GM11168 (cell line): ENCODE measurements around the gene RANGAP1.
"Not testable (repeated sequence)": the region's sequence is repeated elsewhere in the genome, so short reads cannot be mapped to it uniquely, and the experiment has no call there.

Experiments
- in situ Hi-C: fragments of 300-500 bp; cut with MboI; formaldehyde crosslinking; loops from one replicate; pipeline ENCODE4 v1.12.0; 2022; ENCODE audit warnings: low sequenced_read_pairs; ENCODE audit not compliant: unreplicated experiment

The RANGAP1 gene

DNA sequence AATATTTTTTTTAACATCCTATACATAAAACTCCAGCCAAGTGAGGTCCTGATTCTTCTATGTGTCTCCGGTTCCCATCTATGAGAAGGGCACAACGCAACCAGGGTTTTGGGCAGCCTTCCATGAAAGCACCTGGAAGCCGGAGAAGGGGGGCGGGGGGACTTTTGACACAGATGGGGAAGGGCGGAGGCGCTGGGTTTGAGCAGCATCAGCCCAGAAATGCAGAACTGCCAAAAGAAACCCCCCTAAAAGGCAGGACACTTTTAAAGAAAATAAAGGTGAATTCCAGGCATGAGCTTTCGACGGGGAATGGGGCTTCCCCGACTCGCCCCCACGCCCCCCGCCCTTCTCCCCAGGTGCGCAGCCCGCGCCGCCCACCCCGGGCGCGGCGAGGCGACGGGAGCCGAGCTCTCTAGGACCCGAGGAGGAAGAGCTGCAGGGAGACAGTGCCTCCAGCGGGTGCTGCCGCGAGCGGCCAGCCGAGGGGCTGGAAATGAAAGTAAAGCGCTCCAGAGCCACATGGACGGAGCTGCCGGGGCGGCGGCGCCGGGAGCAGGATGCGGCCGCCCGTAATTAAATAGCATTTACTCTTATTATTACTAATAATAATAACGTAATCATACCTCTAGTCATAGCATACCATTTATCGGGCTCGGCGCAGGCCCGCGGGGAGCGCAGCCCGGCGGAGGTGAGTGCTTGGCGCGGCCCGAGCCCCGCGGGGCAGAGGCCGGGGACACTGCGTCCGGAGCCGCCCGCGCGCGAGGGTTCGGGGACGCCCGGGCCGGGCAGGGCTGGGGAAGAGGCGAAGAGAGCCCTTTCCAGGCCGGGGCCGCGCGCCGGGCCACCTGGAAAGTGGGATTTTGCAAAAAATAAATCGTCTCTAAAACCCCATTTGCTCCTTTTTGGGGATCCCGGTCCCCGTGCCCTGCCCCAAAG is 15.4 kb upstream of the RANGAP1 start, which contains the start of gene ZC3H7B:
ZC3H7B (plus strand) TSS at position 441 of the 936 bp plus-strand sequence. CDS start 19,136 bp downstream, outside the sequence.
- in situ Hi-C loops: no loop called here

- in situ Hi-C loops: no loop called here
Observed at GRCh38 chr22:41300661-41301060, 14.7 kb upstream of the RANGAP1 start.

DNA sequence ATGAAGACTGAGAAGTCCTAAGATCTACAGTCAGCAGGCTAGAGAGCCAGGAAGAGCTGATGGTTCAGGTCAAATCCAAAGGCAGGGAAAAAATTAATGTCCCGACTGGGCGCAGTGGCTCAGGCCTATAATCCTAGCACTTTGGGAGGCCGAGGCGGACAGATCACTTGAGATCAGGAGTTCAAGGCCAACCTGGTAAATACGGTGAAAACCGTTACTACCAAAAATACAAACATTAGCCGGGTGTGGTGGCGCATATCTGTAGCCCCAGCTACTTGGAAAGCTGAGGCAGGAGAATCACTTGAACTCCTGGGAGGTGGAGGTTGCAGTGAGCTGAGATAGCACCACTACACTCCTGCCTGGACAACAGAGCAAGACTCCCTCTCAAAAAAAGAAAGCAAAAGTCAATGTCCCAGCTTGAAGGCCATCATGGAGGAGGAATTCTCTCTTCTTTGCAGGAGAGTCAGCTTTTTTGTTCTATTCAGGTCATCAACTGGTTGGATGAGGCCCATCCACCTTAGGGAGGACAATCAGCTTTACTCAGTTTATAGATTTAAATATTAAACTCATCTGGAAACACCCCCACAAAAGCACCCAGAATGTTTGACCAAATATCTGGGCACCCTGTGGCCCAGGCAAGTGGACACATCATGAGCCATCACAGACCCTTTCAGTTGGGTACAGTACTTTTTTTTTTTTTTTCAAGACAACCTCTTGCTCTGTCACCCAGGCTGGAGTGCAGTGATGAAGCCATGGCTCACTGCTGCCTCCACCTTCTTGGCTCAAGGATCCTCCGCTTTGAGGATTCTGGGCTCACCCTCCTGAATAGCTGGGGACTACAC is 11.1 kb upstream of the RANGAP1 start:
- in situ Hi-C loops: no loop called here

GRCh38 chr22:41294816-41295215 is 8.8 kb upstream of the RANGAP1 start:
- in situ Hi-C loops: not testable (repeated sequence)

- in situ Hi-C loops: no loop called here
Observed at GRCh38 chr22:41290262-41291221, 4.6 kb upstream of the RANGAP1 start.

- in situ Hi-C loops: no loop called here
Observed at GRCh38 chr22:41289671-41290070, 3.7 kb upstream of the RANGAP1 start.

DNA sequence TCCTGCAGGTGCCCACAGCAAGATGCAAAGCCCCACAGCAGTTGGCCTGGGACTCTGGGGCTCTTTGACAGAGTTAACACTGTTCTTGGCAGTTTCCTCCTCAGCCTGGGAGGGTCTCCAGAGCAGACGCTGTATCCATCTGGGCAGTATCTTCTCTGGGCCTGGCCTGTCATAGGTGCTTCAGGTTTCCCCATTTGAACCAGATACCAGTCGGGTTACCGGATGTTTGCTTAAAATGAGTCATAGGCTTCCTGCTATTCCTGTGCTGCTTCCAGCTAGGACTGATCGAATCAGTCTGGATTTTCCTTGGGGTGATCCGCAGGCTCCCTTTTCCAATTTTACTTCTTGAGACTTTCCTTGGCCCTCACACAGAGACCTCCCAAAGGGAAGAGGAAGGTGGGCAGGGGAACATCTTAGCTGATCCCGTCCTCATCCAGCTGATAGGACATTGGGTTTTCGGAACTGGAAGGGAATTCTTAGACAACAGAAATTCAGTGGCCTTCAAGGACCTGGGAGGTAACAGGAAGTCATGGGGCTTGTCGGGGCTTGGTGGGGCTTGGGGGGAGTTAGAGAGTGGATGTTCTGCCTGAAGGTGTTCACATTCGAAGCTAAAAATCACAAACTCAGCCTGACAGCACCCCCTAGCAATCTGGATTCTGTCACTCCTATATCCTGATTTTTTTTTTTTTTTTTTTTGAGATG is 2.4 kb upstream of the RANGAP1 start:
- in situ Hi-C loops: no loop called here

DNA sequence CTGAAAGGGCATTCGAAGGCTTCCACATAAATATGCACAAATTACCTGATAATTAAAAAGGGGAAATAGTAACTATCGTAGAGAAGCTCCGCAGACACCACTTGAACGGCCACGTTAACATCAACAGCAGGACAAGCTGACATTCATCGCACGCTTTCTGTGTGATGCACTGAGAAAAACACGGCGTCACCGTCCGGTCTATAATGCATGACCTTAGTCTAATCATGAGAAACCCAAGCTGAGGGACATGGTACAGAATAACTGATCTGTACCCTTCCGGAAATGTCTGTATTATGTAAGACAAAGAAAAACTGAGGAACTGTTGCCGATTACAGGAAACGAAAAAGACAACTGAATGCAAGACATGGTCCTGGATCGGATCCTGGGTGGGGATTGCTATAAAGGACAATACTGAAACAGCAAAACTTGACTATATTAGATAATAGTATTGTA is 678 bp upstream of the RANGAP1 start:
- in situ Hi-C loops: no loop called here

GRCh38 chr22:41285441-41285819 is 557 bp downstream of the RANGAP1 start:
- in situ Hi-C loops: no loop called here

- in situ Hi-C loops: no loop called here
Observed at GRCh38 chr22:41284465-41284864, 1.5 kb downstream of the RANGAP1 start.

DNA sequence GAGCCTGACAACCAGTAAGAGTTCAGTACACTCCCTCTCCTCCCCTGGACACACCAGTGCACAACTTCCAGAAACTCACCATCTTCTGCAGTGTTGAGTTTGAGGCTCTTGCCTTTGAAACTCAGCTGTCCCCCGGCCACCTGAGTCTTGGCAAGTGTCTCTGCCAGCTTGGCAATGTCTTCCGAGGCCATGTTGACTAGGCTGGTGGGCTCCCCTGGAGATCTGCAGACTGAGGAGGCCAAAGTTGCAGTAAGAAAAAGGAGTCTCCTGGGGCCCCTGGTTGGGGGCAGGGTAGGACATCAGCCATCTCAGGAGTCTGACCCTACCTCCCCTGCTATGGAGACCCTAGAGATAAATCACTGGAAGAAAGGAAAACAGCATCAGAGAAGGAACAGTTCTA is 5.1 kb downstream of the RANGAP1 start:
- in situ Hi-C loops: no loop called here

GRCh38 chr22:41280065-41280464 is 5.9 kb downstream of the RANGAP1 start:
- in situ Hi-C loops: no loop called here

GRCh38 chr22:41274856-41275255 is 11.1 kb downstream of the RANGAP1 start:
- in situ Hi-C loops: no loop called here

DNA sequence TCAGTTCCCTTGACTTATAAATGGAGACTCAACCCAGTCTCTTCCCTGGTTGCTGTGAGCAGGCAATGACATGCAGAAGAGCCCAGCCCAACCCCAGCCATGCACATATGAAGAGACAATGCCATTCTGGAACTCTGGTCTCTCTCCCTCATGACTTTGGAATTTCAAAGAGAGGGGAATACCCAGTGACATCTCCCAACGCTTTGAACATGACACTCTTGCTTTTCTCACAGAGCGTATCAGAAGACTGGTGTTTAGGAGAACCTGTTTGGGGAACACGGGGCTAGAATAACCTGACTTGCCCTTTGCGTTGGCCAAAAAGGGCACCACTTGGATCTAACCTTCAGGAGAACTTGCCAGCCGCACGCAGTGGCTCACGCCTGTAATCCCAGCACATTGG is 12.9 kb downstream of the RANGAP1 start:
- in situ Hi-C loops: no loop called here

DNA sequence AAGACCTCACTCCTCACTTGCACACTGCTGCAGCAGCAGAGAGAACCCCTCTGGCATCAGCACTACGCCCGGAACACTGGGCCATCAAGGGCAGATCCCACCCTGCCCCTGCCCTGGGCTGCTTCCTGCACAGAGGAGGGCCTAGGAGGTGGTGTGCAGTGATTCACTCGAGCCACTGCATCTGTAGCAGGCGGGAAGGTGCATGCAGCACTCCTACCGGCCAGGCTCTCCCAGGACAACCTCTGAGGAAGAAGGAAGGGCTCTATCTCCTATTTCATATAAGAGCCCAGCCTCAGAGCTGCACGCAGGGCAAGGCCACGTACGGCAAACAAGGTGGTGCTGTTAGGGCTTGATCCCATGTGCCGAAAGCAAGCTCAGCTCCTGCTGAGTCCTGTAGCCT is 14.2 kb downstream of the RANGAP1 start:
- in situ Hi-C loops: no loop called here

GRCh38 chr22:41267958-41268357 is 18.0 kb downstream of the RANGAP1 start:
- in situ Hi-C loops: no loop called here

- in situ Hi-C loops: no loop called here
Observed at GRCh38 chr22:41264408-41264941, 21.5 kb downstream of the RANGAP1 start.

DNA sequence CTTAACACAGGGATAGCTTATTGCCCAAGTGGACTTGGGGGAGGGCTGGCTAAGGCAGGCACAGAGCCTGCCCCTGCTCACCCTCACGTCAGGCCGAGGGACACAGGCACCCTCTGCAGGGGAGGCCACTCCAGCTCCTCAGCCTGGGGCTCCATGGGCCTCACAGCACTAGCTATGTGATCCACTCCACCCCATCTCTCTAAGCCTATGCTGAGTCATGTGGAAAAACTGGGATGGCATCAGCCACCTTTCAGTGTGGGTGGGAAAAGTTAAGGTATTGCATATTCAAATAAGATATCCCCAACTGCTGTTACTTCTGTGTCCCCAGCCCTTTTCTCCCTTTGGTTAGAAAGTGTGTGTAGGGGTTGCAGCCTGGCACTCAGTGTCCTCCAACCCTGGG is 22.3 kb downstream of the RANGAP1 start:
- in situ Hi-C loops: no loop called here

DNA sequence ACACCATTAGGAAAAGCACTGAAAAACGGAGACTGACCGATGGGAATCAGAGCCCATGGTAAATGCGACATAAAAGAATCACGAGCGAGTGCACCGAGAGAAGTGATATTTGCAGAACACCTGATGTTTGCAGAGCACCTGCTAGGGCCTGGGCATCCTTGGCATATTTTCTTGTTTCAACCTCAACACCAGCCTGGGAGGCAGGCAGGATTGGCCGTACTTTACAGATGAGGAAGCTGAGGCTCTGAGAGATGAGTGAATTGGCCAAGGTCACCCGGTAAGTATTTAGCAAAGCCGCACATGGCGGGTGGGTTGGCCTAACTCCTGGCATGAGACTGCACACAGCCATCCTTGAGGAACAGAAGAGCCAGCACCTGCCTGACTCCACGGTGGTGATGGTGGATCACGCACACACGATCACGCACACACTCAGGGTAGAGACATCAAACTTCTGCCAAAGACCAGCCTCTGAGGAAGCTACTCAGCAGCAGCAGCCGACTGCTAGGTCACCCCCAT is 23.7 kb downstream of the RANGAP1 start:
- in situ Hi-C loops: no loop called here
